Measurements from ENCODE around the gene BNC2.

DNA sequence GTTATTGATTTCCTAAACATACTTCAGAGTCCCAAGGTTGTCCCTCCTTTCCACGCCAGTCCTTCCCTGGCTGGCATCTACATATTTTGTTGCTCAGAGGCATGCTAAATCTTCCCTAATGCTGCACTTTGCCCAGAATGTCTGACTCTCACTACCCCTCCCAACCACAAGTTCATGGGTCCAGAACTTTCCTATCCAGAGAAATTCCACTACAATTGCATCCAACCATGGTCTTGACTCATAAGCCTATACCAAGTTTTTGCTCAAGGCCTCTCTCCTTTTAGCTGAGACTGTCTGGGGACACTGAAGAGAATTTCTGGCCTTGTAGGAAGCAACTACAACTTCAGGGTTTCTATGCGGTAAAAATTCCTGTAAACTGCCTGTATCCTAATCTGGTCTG lies 206.3 kb downstream of the BNC2 start:
- TF ChIP-seq, protein P1, sequence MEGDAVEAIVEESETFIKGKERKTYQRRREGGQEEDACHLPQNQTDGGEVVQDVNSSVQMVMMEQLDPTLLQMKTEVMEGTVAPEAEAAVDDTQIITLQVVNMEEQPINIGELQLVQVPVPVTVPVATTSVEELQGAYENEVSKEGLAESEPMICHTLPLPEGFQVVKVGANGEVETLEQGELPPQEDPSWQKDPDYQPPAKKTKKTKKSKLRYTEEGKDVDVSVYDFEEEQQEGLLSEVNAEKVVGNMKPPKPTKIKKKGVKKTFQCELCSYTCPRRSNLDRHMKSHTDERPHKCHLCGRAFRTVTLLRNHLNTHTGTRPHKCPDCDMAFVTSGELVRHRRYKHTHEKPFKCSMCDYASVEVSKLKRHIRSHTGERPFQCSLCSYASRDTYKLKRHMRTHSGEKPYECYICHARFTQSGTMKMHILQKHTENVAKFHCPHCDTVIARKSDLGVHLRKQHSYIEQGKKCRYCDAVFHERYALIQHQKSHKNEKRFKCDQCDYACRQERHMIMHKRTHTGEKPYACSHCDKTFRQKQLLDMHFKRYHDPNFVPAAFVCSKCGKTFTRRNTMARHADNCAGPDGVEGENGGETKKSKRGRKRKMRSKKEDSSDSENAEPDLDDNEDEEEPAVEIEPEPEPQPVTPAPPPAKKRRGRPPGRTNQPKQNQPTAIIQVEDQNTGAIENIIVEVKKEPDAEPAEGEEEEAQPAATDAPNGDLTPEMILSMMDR (conservative IDR thresholded peaks at IDR 0.05 in 1 of 2, IDR thresholded peaks at IDR 0.05 in 1 of 2; ENCODE audit: low read depth in 1 of 2, low read length in 2 of 2): no peak
- no peak for TF ChIP-seq EZH2 (IDR thresholded peaks at IDR 0.05; ENCODE audit: low read length, missing control alignments)

All from fibroblast of lung (primary cell).